Cardiac fibroblast (primary cell): ENCODE data around the gene PPP2R5D.

Source experiments
- DNase-seq, 2 donors: peaks; one replicate each; pipeline versions ENCODE4 v3.0.0 to v3.0.0-alpha.2; 2010; ENCODE audit warnings: low read depth in 2 of 2
- H3K4me3 ChIP-seq, 2 donors: replicated peaks in 1 of 2; 1 replicate in 1 of 2; 2 replicates in 1 of 2; pipeline ENCODE4 v1.5.1; 2011; ENCODE audit warnings: low read depth in 2 of 2, low read length in 2 of 2, mild to moderate bottlenecking in 2 of 2, moderate library complexity in 1 of 2
- CTCF ChIP-seq: IDR thresholded peaks from one replicate; pipeline ENCODE4 v1.5.1; 2011; ENCODE audit warnings: low read depth, mild to moderate bottlenecking, low read length, inconsistent platforms

PPP2R5D gene

GRCh38 chr6:43034190-43034525, 49.8 kb downstream of the PPP2R5D start:
- no peak for DNase-seq
- no peak overlapping the region for H3K4me3 ChIP-seq
- no peak for TF ChIP-seq CTCF

GRCh38 chr6:43035495-43036194, 51.3 kb downstream of the PPP2R5D start:
- H3K4me3 ChIP-seq, result no peak overlapping the region
- no peak for DNase-seq
- TF ChIP-seq CTCF, result no peak

- no peak overlapping the region for H3K4me3 ChIP-seq
- DNase-seq, result no peak
- TF ChIP-seq CTCF, result no peak
These were observed 52.3 kb downstream of the PPP2R5D start for GRCh38 chr6:43036712-43037111.

- no peak overlapping the region for H3K4me3 ChIP-seq
- no peak for TF ChIP-seq CTCF
- no peak for DNase-seq
These were observed 52.8 kb downstream of the PPP2R5D start for GRCh38 chr6:43037197-43037596.

GRCh38 chr6:43037706-43038105, 53.3 kb downstream of the PPP2R5D start:
- TF ChIP-seq CTCF, result no peak
- H3K4me3 ChIP-seq, result no peak overlapping the region
- no peak for DNase-seq

GRCh38 chr6:43038727-43039126, 54.4 kb downstream of the PPP2R5D start:
- no peak for TF ChIP-seq CTCF
- no peak overlapping the region for H3K4me3 ChIP-seq
- no peak for DNase-seq
